Subcutaneous abdominal adipose tissue (tissue), 5 donors: ENCODE results near the gene RTTN.
"Not testable (repeated sequence)": the region's sequence is repeated elsewhere in the genome, so short reads cannot be mapped to it uniquely, and the experiment has no call there.

Experiments used
- H3K27ac ChIP-seq: one replicate; pipeline ENCODE4 v1.7.0; 2013; ENCODE audit warnings: low read depth, mild to moderate bottlenecking, inconsistent platforms, low read length, moderate library complexity
- H3K27me3 ChIP-seq, 5 donors: one replicate each; pipeline ENCODE4 v1.7.0; 2013; ENCODE audit warnings: low read length in 5 of 5, inconsistent platforms in 1 of 5; ENCODE audit not compliant: control insufficient read depth in 5 of 5, insufficient read depth in 4 of 5
- H3K36me3 ChIP-seq, 5 donors: one replicate each; pipeline ENCODE4 v1.7.0; 2013; ENCODE audit warnings: low read length in 5 of 5; ENCODE audit not compliant: control insufficient read depth in 5 of 5, insufficient read depth in 5 of 5
- H3K4me1 ChIP-seq, 5 donors: one replicate each; pipeline ENCODE4 v1.7.0; 2013; ENCODE audit warnings: low read length in 5 of 5, mild to moderate bottlenecking in 3 of 5, moderate library complexity in 1 of 5; ENCODE audit not compliant: control insufficient read depth in 5 of 5, insufficient read depth in 5 of 5
- H3K4me3 ChIP-seq, 5 donors: one replicate each; pipeline ENCODE4 v1.7.0; 2013; ENCODE audit warnings: low read length in 5 of 5, low read depth in 1 of 5
- H3K9ac ChIP-seq, 5 donors: one replicate each; pipeline ENCODE4 v1.7.0; 2013; ENCODE audit warnings: low read length in 5 of 5, mild to moderate bottlenecking in 4 of 5, moderate library complexity in 3 of 5
- H3K9me3 ChIP-seq, 5 donors: one replicate each; pipeline ENCODE4 v1.7.0; 2013; ENCODE audit warnings: low read length in 5 of 5; ENCODE audit not compliant: control insufficient read depth in 5 of 5
- donor health status: healthy.
- donor health status: healthy.
- donor health status: healthy.
- donor health status: healthy.
- donor health status: healthy.

RTTN gene

DNA sequence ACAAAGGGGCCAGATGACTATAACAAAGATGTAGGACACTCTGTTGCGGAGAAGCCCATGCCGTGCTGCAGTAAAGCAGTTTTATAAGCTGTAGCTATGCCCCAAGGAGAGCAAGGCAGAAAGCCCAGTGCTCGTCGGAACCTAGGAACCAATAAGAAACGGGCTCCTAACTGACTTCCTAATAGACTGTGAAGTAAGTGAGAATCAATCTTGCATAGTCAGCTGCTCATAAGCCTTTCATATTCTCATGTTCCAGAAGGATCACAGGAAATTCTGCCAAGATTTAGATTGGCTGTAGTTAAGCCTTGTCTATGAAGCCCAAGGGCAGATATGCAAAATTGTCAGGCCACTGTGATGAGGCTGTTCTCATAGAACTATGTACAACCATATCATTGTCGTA lies 98.4 kb downstream of the RTTN start:
- Histone ChIP-seq H3K27ac (no peak overlapping the region), H3K36me3 (peaks cover 21 to 42% (median 29%) of the 10 kb centered on the region in 5 donors), H3K4me3 (no peak overlapping the region), H3K9me3 (no peaks in the 10 kb centered on the region), H3K4me1 (no peaks in the 10 kb centered on the region), H3K9ac (no peak overlapping the region), H3K27me3 (no peaks in the 10 kb centered on the region)

- H3K4me3 ChIP-seq, H3K27ac ChIP-seq, H3K27me3 ChIP-seq, H3K4me1 ChIP-seq, H3K9me3 ChIP-seq, H3K9ac ChIP-seq: not testable (repeated sequence)
- peaks cover 12 to 19% (median 16%) of the 10 kb centered on the region in 5 donors for H3K36me3 ChIP-seq
These were observed 102.6 kb downstream of the RTTN start for GRCh38 chr18:70102854-70103253.

DNA sequence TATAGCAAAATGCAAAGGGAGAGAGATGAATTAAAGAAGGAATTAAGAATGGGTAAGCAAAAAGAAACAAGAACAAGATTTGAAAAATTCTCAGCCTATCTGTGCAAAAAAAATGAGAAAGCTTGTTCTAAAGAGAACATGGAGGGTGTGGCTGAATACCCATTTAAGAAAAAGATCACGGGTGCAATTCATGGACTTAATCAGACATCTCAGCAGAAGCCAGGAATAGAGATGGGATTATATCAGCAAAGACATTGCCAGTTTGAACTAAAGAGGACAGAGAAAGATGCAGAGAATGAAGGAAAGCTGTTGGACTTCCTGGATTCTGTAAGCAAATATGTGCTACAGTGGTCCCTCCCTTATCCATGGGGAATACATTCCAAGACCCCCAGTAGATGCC lies 115.6 kb downstream of the RTTN start:
- Histone ChIP-seq H3K27me3 (no peaks in the 10 kb centered on the region), H3K27ac (no peak overlapping the region), H3K4me1 (no peaks in the 10 kb centered on the region), H3K36me3 (peaks cover 3 to 14% (median 7%) of the 10 kb centered on the region in 5 donors), H3K4me3 (no peak overlapping the region), H3K9me3 (no peaks in the 10 kb centered on the region), H3K9ac (no peak overlapping the region)

- H3K27me3 ChIP-seq, result no peaks in the 10 kb centered on the region
- no peaks in the 10 kb centered on the region for H3K9me3 ChIP-seq
- no peaks in the 10 kb centered on the region for H3K4me1 ChIP-seq
- H3K36me3 ChIP-seq, result peaks cover 0 to 14% (median 4%) of the 10 kb centered on the region in 5 donors
- H3K9ac ChIP-seq, result no peak overlapping the region
- no peak overlapping the region for H3K27ac ChIP-seq
- no peak overlapping the region for H3K4me3 ChIP-seq
These were observed 119.4 kb downstream of the RTTN start for GRCh38 chr18:70086085-70086484.

- H3K36me3 ChIP-seq, result peaks cover 0 to 14% (median 4%) of the 10 kb centered on the region in 5 donors
- no peaks in the 10 kb centered on the region for H3K27me3 ChIP-seq
These were observed 119.8 kb downstream of the RTTN start for GRCh38 chr18:70085641-70086040.

GRCh38 chr18:70082430-70082829 lies 123.1 kb downstream of the RTTN start:
- Histone ChIP-seq H3K27me3 (no peaks in the 10 kb centered on the region), H3K36me3 (peaks cover 0 to 4% (median 0%) of the 10 kb centered on the region in 5 donors), H3K9me3 (no peaks in the 10 kb centered on the region), H3K4me1 (no peaks in the 10 kb centered on the region), H3K27ac (no peak overlapping the region), H3K9ac (no peak overlapping the region), H3K4me3 (no peak overlapping the region)

More at GRCh38 chr18:70085641-70086040, 119.8 kb downstream of the RTTN start:
- H3K27ac ChIP-seq, result no peak overlapping the region
- H3K9ac ChIP-seq, result no peak overlapping the region
- no peaks in the 10 kb centered on the region for H3K4me1 ChIP-seq
- H3K9me3 ChIP-seq, result no peaks in the 10 kb centered on the region
- no peak overlapping the region for H3K4me3 ChIP-seq

DNA sequence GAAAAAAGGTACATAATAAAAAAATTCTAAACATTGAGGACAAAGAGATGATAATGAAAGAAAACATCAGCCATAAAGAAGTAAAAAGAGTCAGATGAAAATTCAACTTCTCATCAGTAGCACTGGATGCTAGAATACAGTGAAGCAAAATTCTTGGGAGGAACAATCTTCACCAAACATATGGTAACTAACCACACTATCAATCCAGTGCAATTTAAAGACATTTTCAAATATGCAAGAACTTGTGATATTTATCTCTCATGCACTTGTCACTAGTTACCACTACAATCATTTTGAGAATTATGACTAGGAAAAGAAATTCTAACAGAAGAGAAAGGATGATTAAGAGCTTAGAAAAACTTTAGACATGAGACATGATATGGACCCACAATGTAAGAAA lies 127.4 kb downstream of the RTTN start:
- H3K27me3 ChIP-seq, result no peaks in the 10 kb centered on the region
- peaks cover 0 to 7% (median 6%) of the 10 kb centered on the region in 5 donors for H3K36me3 ChIP-seq
- H3K9me3 ChIP-seq, result no peaks in the 10 kb centered on the region

DNA sequence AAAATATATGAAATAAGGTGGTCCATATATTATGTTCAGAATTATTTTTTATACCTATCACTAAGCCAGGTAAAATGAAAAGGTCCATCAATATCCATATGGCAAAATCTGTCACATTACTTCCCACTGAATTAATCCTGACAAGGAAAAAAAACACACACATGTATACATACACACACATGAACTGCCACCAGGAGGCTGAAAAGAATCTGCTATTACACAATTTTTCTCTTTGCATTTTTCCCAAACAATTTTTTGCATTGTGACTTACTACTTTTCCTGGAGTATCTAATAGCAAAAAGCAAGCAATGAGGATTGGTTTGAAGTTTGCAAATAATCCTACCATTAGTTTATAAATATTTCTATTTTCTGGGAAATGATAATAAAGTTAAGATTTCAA lies 129.6 kb downstream of the RTTN start:
- Histone ChIP-seq H3K27me3 (no peaks in the 10 kb centered on the region), H3K9me3 (no peaks in the 10 kb centered on the region), H3K4me3 (no peak overlapping the region), H3K9ac (no peak overlapping the region), H3K36me3 (peaks cover 0 to 12% (median 6%) of the 10 kb centered on the region in 5 donors), H3K27ac (no peak overlapping the region), H3K4me1 (no peaks in the 10 kb centered on the region)

More for the DNA sequence above, 127.4 kb downstream of the RTTN start:
- Histone ChIP-seq H3K27ac (no peak overlapping the region), H3K9ac (no peak overlapping the region), H3K4me1 (no peaks in the 10 kb centered on the region), H3K4me3 (no peak overlapping the region)

DNA sequence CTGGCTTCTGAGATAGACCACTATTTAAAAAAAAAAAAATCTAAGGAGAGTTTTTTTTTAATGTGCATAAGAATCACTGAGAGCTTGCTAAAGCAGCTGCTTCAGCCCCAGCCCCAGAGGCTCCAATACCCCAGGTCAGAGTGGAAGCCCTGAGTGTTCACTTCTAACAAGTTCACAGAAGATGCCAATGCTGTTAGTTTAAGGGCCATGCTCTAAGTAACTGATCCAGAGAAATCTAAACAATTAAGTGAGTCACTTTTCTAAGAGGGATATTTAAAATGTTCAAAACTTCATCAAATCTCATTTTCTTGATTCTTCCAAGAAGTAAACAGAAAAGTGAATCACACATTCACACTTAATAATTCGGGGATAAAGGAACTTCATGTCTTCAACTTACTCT lies 131.4 kb downstream of the RTTN start:
- H3K9me3 ChIP-seq, result no peaks in the 10 kb centered on the region
- H3K27ac ChIP-seq, result no peak overlapping the region
- no peaks in the 10 kb centered on the region for H3K27me3 ChIP-seq
- H3K36me3 ChIP-seq, result peaks cover 0 to 12% (median 6%) of the 10 kb centered on the region in 5 donors
- H3K4me1 ChIP-seq, result no peaks in the 10 kb centered on the region
- H3K9ac ChIP-seq, result no peak overlapping the region
- no peak overlapping the region for H3K4me3 ChIP-seq

DNA sequence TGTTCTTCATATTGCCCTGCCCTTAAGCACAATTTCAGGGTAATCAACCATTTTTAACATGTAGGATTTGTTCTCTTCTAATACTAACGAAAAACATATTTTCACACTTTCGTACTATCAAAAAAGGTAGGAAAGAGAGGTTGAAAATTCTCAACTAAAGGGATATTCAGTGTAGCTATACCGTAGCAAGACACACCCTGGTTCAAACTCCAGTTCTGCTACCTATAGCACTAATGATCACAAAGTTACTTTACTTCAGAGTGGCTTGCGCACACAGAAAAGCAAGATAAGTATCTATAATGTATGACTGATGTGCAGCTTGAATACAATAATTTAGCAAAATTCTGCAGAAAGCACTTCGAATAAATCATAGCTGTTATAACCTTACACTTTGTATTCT lies 132.1 kb downstream of the RTTN start:
- Histone ChIP-seq H3K27ac (no peak overlapping the region), H3K4me3 (no peak overlapping the region), H3K36me3 (peaks cover 0 to 12% (median 6%) of the 10 kb centered on the region in 5 donors), H3K4me1 (no peaks in the 10 kb centered on the region), H3K9me3 (no peaks in the 10 kb centered on the region), H3K9ac (no peak overlapping the region), H3K27me3 (no peaks in the 10 kb centered on the region)

DNA sequence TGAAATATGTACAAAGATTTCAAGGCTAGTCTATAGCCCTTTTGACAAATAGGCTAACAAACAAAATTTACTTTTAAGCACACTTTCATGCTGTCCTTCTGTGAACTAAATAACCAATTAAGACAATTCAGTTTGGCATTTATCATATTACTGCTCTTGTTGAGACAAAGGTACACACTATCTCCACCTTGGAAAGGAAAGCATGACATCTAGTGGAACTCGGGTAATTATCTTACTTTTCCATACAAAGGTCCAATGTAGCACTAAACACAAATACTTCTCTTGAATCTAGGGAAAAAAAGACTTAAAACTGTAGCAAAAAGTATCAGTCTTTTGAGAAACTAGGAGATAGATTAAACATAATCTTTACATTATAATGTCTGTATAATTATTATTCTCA lies 132.8 kb downstream of the RTTN start:
- Histone ChIP-seq H3K9me3 (no peaks in the 10 kb centered on the region), H3K4me1 (no peaks in the 10 kb centered on the region), H3K27ac (no peak overlapping the region), H3K9ac (no peak overlapping the region), H3K36me3 (peaks cover 0 to 12% (median 6%) of the 10 kb centered on the region in 5 donors), H3K27me3 (no peaks in the 10 kb centered on the region), H3K4me3 (no peak overlapping the region)
